OCI-LY1 (cell line): Measurements from ENCODE around the gene LEFTY1.

ENCODE experiments used
- H2AFZ ChIP-seq: fragments of 200-600 bp; sonication (generic), shearing (Covaris generic); 2 replicates; pipeline ENCODE4 v1.6.0; 2014; ENCODE audit warnings: antibody characterized with exemption, mild to moderate bottlenecking, low read length
- H3F3A ChIP-seq: fragments of 200-600 bp; sonication (generic), shearing (Covaris generic); 2 replicates; pipeline ENCODE4 v1.6.0; 2014; ENCODE audit warnings: mild to moderate bottlenecking, antibody characterized with exemption, low read length, moderate library complexity; ENCODE audit not compliant: insufficient read depth
- H3K27ac ChIP-seq: fragments of 200-600 bp; sonication (generic); 2 replicates; pipeline ENCODE4 v1.5.1; 2014; ENCODE audit warnings: low read length, mixed run types, mild to moderate bottlenecking, low read depth; ENCODE audit not compliant: poor library complexity, severe bottlenecking
- H3K27me3 ChIP-seq: fragments of 200-600 bp; sonication (generic); 2 replicates; pipeline ENCODE4 v1.6.0; 2014; ENCODE audit warnings: antibody characterized with exemption, mild to moderate bottlenecking, low read length, moderate library complexity; ENCODE audit not compliant: insufficient read depth
- H3K36me3 ChIP-seq: fragments of 200-600 bp; sonication (generic); 2 replicates; pipeline ENCODE4 v1.6.1; 2014; ENCODE audit warnings: mild to moderate bottlenecking, antibody characterized with exemption, low read length, moderate library complexity, mixed read lengths; ENCODE audit not compliant: insufficient read depth
- H3K4me1 ChIP-seq: fragments of 200-600 bp; sonication (generic); 2 replicates; pipeline ENCODE4 v1.5.1; 2014; ENCODE audit warnings: mild to moderate bottlenecking, low read length, moderate library complexity; ENCODE audit not compliant: insufficient read depth, severe bottlenecking
- H3K4me2 ChIP-seq: fragments of 200-600 bp; sonication (generic), shearing (Covaris generic); 2 replicates; pipeline ENCODE4 v1.6.1; 2014; ENCODE audit warnings: low read length
- H3K4me3 ChIP-seq: fragments of 200-600 bp; sonication (generic); 2 replicates; pipeline ENCODE4 v1.5.1; 2014; ENCODE audit warnings: low read length, low read depth, mild to moderate bottlenecking, mixed read lengths; ENCODE audit not compliant: poor library complexity, severe bottlenecking
- H3K79me2 ChIP-seq: fragments of 200-600 bp; shearing (Covaris generic); 2 replicates; pipeline ENCODE4 v1.6.1; 2016; ENCODE audit warnings: mixed run types, low read length, mixed read lengths; ENCODE audit not compliant: insufficient read depth
- H3K9ac ChIP-seq: fragments of 200-600 bp; sonication (generic), shearing (Covaris generic); 2 replicates; pipeline ENCODE4 v1.6.1; 2014; ENCODE audit warnings: mild to moderate bottlenecking, low read length, mixed read lengths
- H3K9me2 ChIP-seq: fragments of 200-600 bp; sonication (generic), shearing (Covaris generic); 2 replicates; pipeline ENCODE4 v1.6.1; 2014; ENCODE audit warnings: low read depth, mild to moderate bottlenecking, low read length, mixed read lengths
- H3K9me3 ChIP-seq: fragments of 200-600 bp; shearing (Covaris generic); 2 replicates; pipeline ENCODE4 v1.6.1; 2014; ENCODE audit warnings: low read length, mixed read lengths
- H4K20me1 ChIP-seq: fragments of 200-600 bp; sonication (generic), shearing (Covaris generic); 2 replicates; pipeline ENCODE4 v1.6.0; 2016; ENCODE audit warnings: mild to moderate bottlenecking, low read length; ENCODE audit not compliant: insufficient read depth
- EZH2 ChIP-seq: fragments of 200-600 bp; sonication (generic), shearing (Covaris generic); IDR thresholded peaks from 2 replicates; pipeline ENCODE4 v1.8.0; 2017; ENCODE audit warnings: borderline replicate concordance, mixed run types, mild to moderate bottlenecking, antibody characterized with exemption, low read length, moderate library complexity, mixed read lengths
- TF ChIP-seq, protein P1 (sequence below): fragments of 200-600 bp; sonication (generic), shearing (Covaris generic); IDR thresholded peaks from 2 replicates; pipeline ENCODE4 v1.5.1; 2017; ENCODE audit warnings: mild to moderate bottlenecking, antibody characterized with exemption, low read length, moderate library complexity, mixed read lengths

Gene LEFTY1

DNA sequence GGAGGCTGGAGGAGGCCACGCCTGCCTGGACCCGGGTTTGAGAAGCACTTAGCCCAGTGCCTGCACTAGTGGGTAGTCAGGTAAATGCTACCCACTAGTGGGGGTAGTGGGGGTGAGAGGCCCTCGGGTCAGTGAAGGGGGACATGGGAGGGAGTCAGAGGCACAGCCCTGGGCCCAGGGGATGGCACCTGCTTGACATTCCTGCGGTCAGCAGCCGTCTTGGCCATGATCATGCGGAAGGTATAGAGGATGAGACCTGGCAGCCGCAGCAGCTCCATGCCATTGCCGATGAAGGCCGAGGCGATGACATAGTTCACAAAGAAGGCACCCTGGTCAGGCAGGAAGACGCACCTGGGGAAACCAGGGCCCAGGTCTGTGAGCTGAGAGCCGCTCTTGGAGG lies 35.5 kb downstream of the LEFTY1 start:
- H3K36me3 ChIP-seq = peaks cover 4% of the 10 kb centered on the region; the same call in 1 of the 2 replicates

DNA sequence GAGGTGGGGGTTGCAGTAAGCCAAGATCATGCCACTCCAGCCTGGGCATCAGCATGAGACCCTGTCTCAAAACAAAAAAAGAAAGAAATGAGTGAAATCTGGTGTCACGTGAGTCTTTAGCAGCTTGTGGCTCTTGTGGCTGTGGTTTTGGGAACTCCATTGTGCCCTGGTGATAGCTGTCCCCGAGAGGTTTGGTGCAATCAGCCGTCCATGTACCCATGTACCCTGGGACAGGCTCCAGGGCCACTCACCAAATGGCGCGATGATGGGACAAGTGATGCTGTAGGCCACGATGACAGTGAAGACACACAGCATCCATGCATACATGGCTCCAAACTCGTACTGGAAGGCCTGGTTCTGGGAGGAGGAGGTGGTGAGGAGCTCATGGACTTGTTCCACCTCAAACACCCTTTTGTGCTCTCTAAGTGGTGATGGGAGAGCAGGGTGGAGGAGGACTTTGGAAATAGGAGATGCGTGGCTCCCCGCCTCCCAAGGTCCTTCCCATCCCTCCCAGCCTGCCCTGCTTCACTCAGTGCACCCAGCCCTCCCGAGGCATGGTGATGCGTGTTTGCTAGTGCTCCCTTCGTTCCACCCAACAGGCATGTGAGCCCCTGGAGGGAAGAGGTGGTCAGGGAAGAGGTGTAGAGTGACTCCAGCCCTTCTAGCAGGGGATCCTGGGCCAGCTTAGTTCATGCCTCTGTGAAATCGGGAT lies 36.4 kb downstream of the LEFTY1 start:
- TF ChIP-seq, protein P1, sequence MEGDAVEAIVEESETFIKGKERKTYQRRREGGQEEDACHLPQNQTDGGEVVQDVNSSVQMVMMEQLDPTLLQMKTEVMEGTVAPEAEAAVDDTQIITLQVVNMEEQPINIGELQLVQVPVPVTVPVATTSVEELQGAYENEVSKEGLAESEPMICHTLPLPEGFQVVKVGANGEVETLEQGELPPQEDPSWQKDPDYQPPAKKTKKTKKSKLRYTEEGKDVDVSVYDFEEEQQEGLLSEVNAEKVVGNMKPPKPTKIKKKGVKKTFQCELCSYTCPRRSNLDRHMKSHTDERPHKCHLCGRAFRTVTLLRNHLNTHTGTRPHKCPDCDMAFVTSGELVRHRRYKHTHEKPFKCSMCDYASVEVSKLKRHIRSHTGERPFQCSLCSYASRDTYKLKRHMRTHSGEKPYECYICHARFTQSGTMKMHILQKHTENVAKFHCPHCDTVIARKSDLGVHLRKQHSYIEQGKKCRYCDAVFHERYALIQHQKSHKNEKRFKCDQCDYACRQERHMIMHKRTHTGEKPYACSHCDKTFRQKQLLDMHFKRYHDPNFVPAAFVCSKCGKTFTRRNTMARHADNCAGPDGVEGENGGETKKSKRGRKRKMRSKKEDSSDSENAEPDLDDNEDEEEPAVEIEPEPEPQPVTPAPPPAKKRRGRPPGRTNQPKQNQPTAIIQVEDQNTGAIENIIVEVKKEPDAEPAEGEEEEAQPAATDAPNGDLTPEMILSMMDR = no peak
- no peak for TF ChIP-seq EZH2
- H3K27ac ChIP-seq = no peak overlapping the region
- no peaks in the 10 kb centered on the region for H4K20me1 ChIP-seq
- no peak overlapping the region for H3K4me2 ChIP-seq
- H3K79me2 ChIP-seq = no peaks in the 10 kb centered on the region
- no peaks in the 10 kb centered on the region; the same call in 1 of the 2 replicates for H3K9me3 ChIP-seq
- H3K9ac ChIP-seq = no peak overlapping the region
- no peak overlapping the region for H3K4me3 ChIP-seq
- no peaks in the 10 kb centered on the region for H3K27me3 ChIP-seq
- H3K4me1 ChIP-seq = peaks cover 28% of the 10 kb centered on the region
- H3F3A ChIP-seq = no peaks in the 10 kb centered on the region
- H3K36me3 ChIP-seq = peaks cover 4% of the 10 kb centered on the region; the same call in 1 of the 2 replicates
- H3K9me2 ChIP-seq = no peaks in the 10 kb centered on the region
- no peak overlapping the region for H2AFZ ChIP-seq

More for the DNA sequence above, 35.5 kb downstream of the LEFTY1 start:
- Histone ChIP-seq H3K27me3 (no peaks in the 10 kb centered on the region), H3F3A (no peaks in the 10 kb centered on the region), H3K9ac (no peak overlapping the region), H3K4me1 (peaks cover 19% of the 10 kb centered on the region), H3K4me2 (no peak overlapping the region), H4K20me1 (no peaks in the 10 kb centered on the region), H3K4me3 (no peak overlapping the region), H3K79me2 (no peaks in the 10 kb centered on the region), H3K9me3 (no peaks in the 10 kb centered on the region; the same call in 1 of the 2 replicates), H2AFZ (no peak overlapping the region), H3K27ac (no peak overlapping the region), H3K9me2 (no peaks in the 10 kb centered on the region)
- TF ChIP-seq, protein P1 = no peak
- no peak for TF ChIP-seq EZH2

DNA sequence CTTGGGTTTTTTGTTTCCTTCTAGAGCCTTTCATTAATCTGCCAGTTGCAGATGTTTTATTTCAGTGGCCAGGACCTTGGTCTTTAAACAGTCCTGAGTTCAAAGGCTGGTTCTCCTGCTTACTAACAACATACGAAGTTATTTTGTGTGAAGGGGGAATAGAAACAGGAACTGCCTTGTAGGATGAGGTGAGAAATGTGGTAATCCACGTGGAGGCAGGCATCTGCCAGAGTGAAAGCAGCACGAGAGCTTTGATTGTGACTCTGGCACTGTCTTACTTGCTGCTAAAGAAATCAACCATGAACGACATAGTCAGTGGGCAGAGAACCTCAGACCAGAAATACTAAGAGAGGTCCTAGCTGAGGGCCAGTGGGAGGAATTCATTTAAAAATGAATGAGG lies 37.1 kb downstream of the LEFTY1 start:
- Histone ChIP-seq H3K27ac (peak overlapping the region; percentile 45), H3K9ac (no peak overlapping the region)
- TF ChIP-seq, protein P1 = no peak
- no peak for TF ChIP-seq EZH2

More for the DNA sequence above, 37.1 kb downstream of the LEFTY1 start:
- no peak overlapping the region for H3K4me3 ChIP-seq
- H3K4me2 ChIP-seq = no peak overlapping the region
- H2AFZ ChIP-seq = no peak overlapping the region
- H3K27me3 ChIP-seq = no peaks in the 10 kb centered on the region
- no peaks in the 10 kb centered on the region; the same call in 1 of the 2 replicates for H3K9me3 ChIP-seq
- H4K20me1 ChIP-seq = no peaks in the 10 kb centered on the region
- H3K36me3 ChIP-seq = peaks cover 4% of the 10 kb centered on the region; the same call in 1 of the 2 replicates
- H3F3A ChIP-seq = no peaks in the 10 kb centered on the region
- peaks cover 33% of the 10 kb centered on the region for H3K4me1 ChIP-seq
- H3K79me2 ChIP-seq = no peaks in the 10 kb centered on the region
- no peaks in the 10 kb centered on the region for H3K9me2 ChIP-seq
